Osteocyte (in vitro differentiated cells): ENCODE measurements around the gene BLZF1. TPM values are rescaled to one million over a fixed set of nuclear protein-coding genes. Genes with fewer than 3 reads are reported as not detected.
A peak's percentile ranks its signal among the peaks of the same experiment; 100 is the strongest.

Experiments
- DNase-seq: peaks from one replicate; pipeline ENCODE4 v3.0.0; 2021; ENCODE audit warnings: mixed read lengths; ENCODE audit not compliant: unreplicated experiment; ENCODE audit errors: extremely low spot score
- H3K27ac Mint-ChIP-seq: one replicate; pipeline ENCODE4 v1.8.0; 2021; ENCODE audit warnings: mild to moderate bottlenecking, mixed read lengths; ENCODE audit not compliant: unreplicated experiment
- H3K27me3 Mint-ChIP-seq: one replicate; pipeline ENCODE4 v1.8.0; 2021; ENCODE audit warnings: mixed read lengths; ENCODE audit not compliant: unreplicated experiment
- H3K36me3 Mint-ChIP-seq: one replicate; pipeline ENCODE4 v1.8.0; 2021; ENCODE audit warnings: mixed read lengths; ENCODE audit not compliant: unreplicated experiment
- H3K4me1 Mint-ChIP-seq: one replicate; pipeline ENCODE4 v1.8.0; 2021; ENCODE audit warnings: mixed read lengths; ENCODE audit not compliant: unreplicated experiment
- H3K4me3 Mint-ChIP-seq: one replicate; pipeline ENCODE4 v1.8.0; 2021; ENCODE audit warnings: mild to moderate bottlenecking, moderate library complexity, mixed read lengths; ENCODE audit not compliant: unreplicated experiment
- H3K9me3 Mint-ChIP-seq: one replicate; pipeline ENCODE4 v1.8.0; 2021; ENCODE audit warnings: mixed read lengths; ENCODE audit not compliant: unreplicated experiment
- CTCF ChIP-seq: fragments of 200-600 bp; sonication (generic); IDR thresholded peaks from 2 replicates; pipeline ENCODE4 v1.5.0; 2021; ENCODE audit warnings: antibody characterized with exemption, mild to moderate bottlenecking, moderate library complexity
- total RNA-seq: library from RNA; stranded (reverse); gene quantifications from 2 replicates; pipeline ENCODE4 v1.2.1, GENCODE V29; 2021

The BLZF1 gene
- total RNA-seq, 1 donor from 2014 or later = 22.4 TPM

GRCh38 chr1:169414952-169415351 lies 47.0 kb downstream of the BLZF1 start:
- no peak overlapping the region for H3K4me3 Mint-ChIP-seq
- DNase-seq = no peak
- H3K27me3 Mint-ChIP-seq = peaks cover 3% of the 10 kb centered on the region
- H3K9me3 Mint-ChIP-seq = peaks cover 13% of the 10 kb centered on the region
- peaks cover 3% of the 10 kb centered on the region for H3K36me3 Mint-ChIP-seq
- no peaks in the 10 kb centered on the region for H3K4me1 Mint-ChIP-seq
- no peak for TF ChIP-seq CTCF
- H3K27ac Mint-ChIP-seq = no peak overlapping the region

GRCh38 chr1:169421309-169421708 lies 53.3 kb downstream of the BLZF1 start:
- no peak overlapping the region for H3K4me3 Mint-ChIP-seq
- no peaks in the 10 kb centered on the region for H3K9me3 Mint-ChIP-seq
- no peaks in the 10 kb centered on the region for H3K4me1 Mint-ChIP-seq
- no peaks in the 10 kb centered on the region for H3K36me3 Mint-ChIP-seq
- TF ChIP-seq CTCF = no peak
- H3K27me3 Mint-ChIP-seq = peaks cover 11% of the 10 kb centered on the region
- no peak for DNase-seq
- H3K27ac Mint-ChIP-seq = no peak overlapping the region

- Mint-ChIP-seq H3K4me1 (peaks cover 12% of the 10 kb centered on the region), H3K9me3 (peaks cover 7% of the 10 kb centered on the region), H3K4me3 (peak overlapping the region; percentile 97), H3K27me3 (peaks cover 43% of the 10 kb centered on the region), H3K27ac (no peak overlapping the region), H3K36me3 (no peaks in the 10 kb centered on the region)
- no peak for DNase-seq
- TF ChIP-seq CTCF = no peak
Observed at GRCh38 chr1:169426174-169426705, 58.2 kb downstream of the BLZF1 start.

GRCh38 chr1:169427081-169427641 lies 59.2 kb downstream of the BLZF1 start, which contains the start of gene CCDC181:
Gene CCDC181, minus strand, starts transcription at chr1:169427474. Its CDS starts 2,547 bp downstream, at chr1:169424927.
- H3K27me3 Mint-ChIP-seq = peaks cover 52% of the 10 kb centered on the region
- peaks cover 12% of the 10 kb centered on the region for H3K4me1 Mint-ChIP-seq
- peak; percentile 92 for DNase-seq
- H3K9me3 Mint-ChIP-seq = peaks cover 13% of the 10 kb centered on the region
- TF ChIP-seq CTCF = no peak
- peak within 1 kb of the TSS; percentile 78 for H3K27ac Mint-ChIP-seq
- H3K36me3 Mint-ChIP-seq = no peaks in the 10 kb centered on the region
- peak within 1 kb of the TSS; percentile 97 for H3K4me3 Mint-ChIP-seq

Other genes with a start within 250 kb of the BLZF1 start
- 16.2 and 20.5 TPM in 2 replicates for gene NME7, start 398 bp upstream of the BLZF1 start, total RNA-seq
- gene CCDC181, start 59.3 kb downstream of the BLZF1 start, total RNA-seq = 0.54 and 0.63 TPM in 2 replicates
- 3.9 and 4.0 TPM in 2 replicates for gene SLC19A2, start 117.7 kb downstream of the BLZF1 start, total RNA-seq
- gene F5, start 218.3 kb downstream of the BLZF1 start, total RNA-seq = not detected in 2 replicates